GM13977 (cell line): Measurements from ENCODE around the gene PKNOX1.
"Not testable (repeated sequence)": the region's sequence is repeated elsewhere in the genome, so short reads cannot be mapped to it uniquely, and the experiment has no call there.

Source experiments
- DNase-seq: peaks from one replicate; pipeline ENCODE4 v3.0.0; 2012; ENCODE audit warnings: low spot score
- CTCF ChIP-seq: IDR thresholded peaks from 2 replicates; pipeline ENCODE4 v1.5.1; 2012; ENCODE audit warnings: mild to moderate bottlenecking, control low read depth; ENCODE audit not compliant: insufficient read depth; ENCODE audit errors: extremely low read depth, missing control alignments
- in situ Hi-C: fragments of 300-500 bp; cut with MboI; formaldehyde crosslinking; loops from one replicate; pipeline ENCODE4 v1.12.0; 2022; ENCODE audit warnings: low sequenced_read_pairs, low pct_unique_long_range_greater_than_20kb, mixed read lengths, inconsistent platforms; ENCODE audit not compliant: unreplicated experiment

Gene PKNOX1

GRCh38 chr21:43001316-43001715 is 27.0 kb downstream of the PKNOX1 start:
- no peak for TF ChIP-seq CTCF
- in situ Hi-C loops = no loop called here
- DNase-seq = no peak

- in situ Hi-C loops = no loop called here
- no peak for DNase-seq
- TF ChIP-seq CTCF = no peak
These were observed 30.6 kb downstream of the PKNOX1 start for GRCh38 chr21:43004926-43005325.

GRCh38 chr21:43005635-43006034 is 31.3 kb downstream of the PKNOX1 start:
- in situ Hi-C loops = no loop called here

GRCh38 chr21:43006051-43006873 is 31.9 kb downstream of the PKNOX1 start:
- in situ Hi-C loops, DNase-seq: not testable (repeated sequence)

More at GRCh38 chr21:43005635-43006034, 31.3 kb downstream of the PKNOX1 start:
- no peak for DNase-seq
- no peak for TF ChIP-seq CTCF

GRCh38 chr21:43006874-43007208 is 32.5 kb downstream of the PKNOX1 start:
- in situ Hi-C loops = no loop called here
- no peak for TF ChIP-seq CTCF
- no peak for DNase-seq

GRCh38 chr21:43012596-43012995 is 38.2 kb downstream of the PKNOX1 start:
- TF ChIP-seq CTCF = no peak
- DNase-seq = no peak
- in situ Hi-C loops = no loop called here

GRCh38 chr21:43015906-43016540 is 41.7 kb downstream of the PKNOX1 start:
- in situ Hi-C loops = no loop called here
- no peak for DNase-seq

More at GRCh38 chr21:43015906-43016540, 41.7 kb downstream of the PKNOX1 start:
- TF ChIP-seq CTCF = no peak
